GM12874 (cell line): Measurements from ENCODE around the gene WTIP.

ENCODE experiments used
- TF ChIP-seq, protein P1 (sequence below): IDR thresholded peaks from 2 replicates; pipeline ENCODE4 v1.5.1; 2011; ENCODE audit warnings: low read depth, mild to moderate bottlenecking, control low read depth, low read length, moderate library complexity; ENCODE audit not compliant: insufficient read depth

WTIP gene

GRCh38 chr19:34457446-34457845, 24.1 kb upstream of the WTIP start:
- TF ChIP-seq, protein P1, sequence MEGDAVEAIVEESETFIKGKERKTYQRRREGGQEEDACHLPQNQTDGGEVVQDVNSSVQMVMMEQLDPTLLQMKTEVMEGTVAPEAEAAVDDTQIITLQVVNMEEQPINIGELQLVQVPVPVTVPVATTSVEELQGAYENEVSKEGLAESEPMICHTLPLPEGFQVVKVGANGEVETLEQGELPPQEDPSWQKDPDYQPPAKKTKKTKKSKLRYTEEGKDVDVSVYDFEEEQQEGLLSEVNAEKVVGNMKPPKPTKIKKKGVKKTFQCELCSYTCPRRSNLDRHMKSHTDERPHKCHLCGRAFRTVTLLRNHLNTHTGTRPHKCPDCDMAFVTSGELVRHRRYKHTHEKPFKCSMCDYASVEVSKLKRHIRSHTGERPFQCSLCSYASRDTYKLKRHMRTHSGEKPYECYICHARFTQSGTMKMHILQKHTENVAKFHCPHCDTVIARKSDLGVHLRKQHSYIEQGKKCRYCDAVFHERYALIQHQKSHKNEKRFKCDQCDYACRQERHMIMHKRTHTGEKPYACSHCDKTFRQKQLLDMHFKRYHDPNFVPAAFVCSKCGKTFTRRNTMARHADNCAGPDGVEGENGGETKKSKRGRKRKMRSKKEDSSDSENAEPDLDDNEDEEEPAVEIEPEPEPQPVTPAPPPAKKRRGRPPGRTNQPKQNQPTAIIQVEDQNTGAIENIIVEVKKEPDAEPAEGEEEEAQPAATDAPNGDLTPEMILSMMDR = no peak

DNA sequence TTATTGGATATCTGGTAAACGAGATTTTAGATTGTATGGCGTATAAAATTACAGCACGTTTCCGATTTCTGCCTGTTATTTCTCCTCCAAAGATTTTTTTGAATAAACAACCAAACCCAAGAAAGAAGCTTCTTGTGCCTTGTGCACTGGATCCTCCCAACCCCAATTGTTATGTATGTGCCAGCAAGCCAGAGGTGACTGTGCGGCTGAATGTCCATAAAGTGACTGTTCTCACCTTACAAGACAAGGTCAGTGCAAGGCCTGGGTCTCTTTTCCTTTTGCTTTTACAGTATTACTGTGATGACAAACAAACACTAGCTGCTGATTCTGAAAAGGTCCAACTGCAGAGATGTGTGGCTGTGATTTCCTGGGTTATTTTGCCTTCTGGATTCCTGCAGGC, 22.9 kb upstream of the WTIP start:
- TF ChIP-seq, protein P1 = no peak

DNA sequence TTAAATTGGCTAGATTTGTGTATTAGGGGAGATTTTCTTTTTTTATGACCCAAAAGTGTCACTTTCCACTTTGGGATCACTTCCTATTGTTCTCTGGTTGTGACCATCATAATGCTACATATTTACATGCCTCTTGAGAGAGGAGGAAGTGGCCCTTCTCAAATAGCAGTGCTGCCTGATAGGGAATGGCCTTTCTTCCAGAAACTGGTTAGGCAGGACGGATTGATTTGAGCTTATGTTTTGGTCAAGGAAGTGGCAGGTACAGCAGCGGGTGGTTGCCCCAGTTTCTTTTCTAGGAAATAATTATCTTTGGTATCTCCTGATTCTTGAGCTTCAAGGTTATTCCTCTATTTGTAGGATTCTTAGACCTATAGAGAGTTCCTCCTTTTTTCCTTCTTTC, 21.9 kb upstream of the WTIP start:
- TF ChIP-seq, protein P1 = no peak

GRCh38 chr19:34461375-34462100, 20.0 kb upstream of the WTIP start:
- TF ChIP-seq, protein P1 = no peak

GRCh38 chr19:34468409-34468808, 13.1 kb upstream of the WTIP start:
- TF ChIP-seq, protein P1 = no peak

- TF ChIP-seq, protein P1 = no peak
These were observed 9.5 kb upstream of the WTIP start for GRCh38 chr19:34471906-34472700.

- TF ChIP-seq, protein P1 = no peak
These were observed 7.1 kb upstream of the WTIP start for GRCh38 chr19:34474233-34474989.
